ENCODE results near the gene HTR3D. TPM values are rescaled to one million over a fixed set of nuclear protein-coding genes. Genes with fewer than 3 reads are reported as not detected.

HTR3D gene
- total RNA-seq, 1 experiment from 2014 or later = not detected

DNA sequence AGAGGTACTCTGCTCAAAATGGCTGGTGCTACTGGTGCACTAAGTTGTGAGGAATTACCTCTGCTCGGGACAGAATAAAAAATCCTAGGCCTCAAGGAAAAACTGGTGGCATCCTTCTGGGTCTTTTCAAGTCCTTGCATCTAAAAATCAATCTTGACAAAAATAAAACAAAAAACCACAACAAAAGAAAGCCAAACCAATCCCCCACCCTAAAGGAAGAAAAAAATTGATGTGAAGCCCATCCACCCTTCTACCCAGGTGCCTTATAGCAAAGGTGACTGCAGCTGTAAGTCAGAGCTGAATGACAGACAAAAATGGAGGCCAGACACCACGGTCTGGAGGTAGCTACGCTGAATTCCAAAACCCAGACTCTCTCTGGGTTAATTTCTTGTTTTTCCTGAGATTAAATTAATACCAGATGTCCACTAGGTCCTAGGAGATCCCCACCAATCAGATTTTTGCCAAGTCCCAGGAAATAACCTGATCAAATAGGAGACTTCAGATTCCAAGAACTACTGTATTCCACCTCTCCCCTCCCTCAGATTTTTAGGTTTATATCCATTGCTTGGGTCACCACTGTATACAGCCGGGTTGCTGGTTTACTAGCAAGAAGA, 47.3 kb upstream of the HTR3D start:
- H3K4me2 ChIP-seq (ENCODE audit: low read length) = no peak overlapping the region
- no peak for ATAC-seq
- TF ChIP-seq JUND (IDR thresholded peaks at IDR 0.05) (no peak), POLR2AphosphoS5 (IDR thresholded peaks at IDR 0.05; ENCODE audit: low read depth, low read length) (no peak), SIN3A (IDR thresholded peaks at IDR 0.05; ENCODE audit: low read depth) (no peak), ZNF274 (IDR thresholded peaks at IDR 0.05; ENCODE audit: low read depth, low read length) (no peak), CBX3 (IDR thresholded peaks at IDR 0.05; ENCODE audit: low read depth) (no peak)
- TF ChIP-seq, protein P1, sequence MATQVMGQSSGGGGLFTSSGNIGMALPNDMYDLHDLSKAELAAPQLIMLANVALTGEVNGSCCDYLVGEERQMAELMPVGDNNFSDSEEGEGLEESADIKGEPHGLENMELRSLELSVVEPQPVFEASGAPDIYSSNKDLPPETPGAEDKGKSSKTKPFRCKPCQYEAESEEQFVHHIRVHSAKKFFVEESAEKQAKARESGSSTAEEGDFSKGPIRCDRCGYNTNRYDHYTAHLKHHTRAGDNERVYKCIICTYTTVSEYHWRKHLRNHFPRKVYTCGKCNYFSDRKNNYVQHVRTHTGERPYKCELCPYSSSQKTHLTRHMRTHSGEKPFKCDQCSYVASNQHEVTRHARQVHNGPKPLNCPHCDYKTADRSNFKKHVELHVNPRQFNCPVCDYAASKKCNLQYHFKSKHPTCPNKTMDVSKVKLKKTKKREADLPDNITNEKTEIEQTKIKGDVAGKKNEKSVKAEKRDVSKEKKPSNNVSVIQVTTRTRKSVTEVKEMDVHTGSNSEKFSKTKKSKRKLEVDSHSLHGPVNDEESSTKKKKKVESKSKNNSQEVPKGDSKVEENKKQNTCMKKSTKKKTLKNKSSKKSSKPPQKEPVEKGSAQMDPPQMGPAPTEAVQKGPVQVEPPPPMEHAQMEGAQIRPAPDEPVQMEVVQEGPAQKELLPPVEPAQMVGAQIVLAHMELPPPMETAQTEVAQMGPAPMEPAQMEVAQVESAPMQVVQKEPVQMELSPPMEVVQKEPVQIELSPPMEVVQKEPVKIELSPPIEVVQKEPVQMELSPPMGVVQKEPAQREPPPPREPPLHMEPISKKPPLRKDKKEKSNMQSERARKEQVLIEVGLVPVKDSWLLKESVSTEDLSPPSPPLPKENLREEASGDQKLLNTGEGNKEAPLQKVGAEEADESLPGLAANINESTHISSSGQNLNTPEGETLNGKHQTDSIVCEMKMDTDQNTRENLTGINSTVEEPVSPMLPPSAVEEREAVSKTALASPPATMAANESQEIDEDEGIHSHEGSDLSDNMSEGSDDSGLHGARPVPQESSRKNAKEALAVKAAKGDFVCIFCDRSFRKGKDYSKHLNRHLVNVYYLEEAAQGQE (IDR thresholded peaks at IDR 0.05; ENCODE audit: low read depth) = no peak
- TF ChIP-seq, protein P2, sequence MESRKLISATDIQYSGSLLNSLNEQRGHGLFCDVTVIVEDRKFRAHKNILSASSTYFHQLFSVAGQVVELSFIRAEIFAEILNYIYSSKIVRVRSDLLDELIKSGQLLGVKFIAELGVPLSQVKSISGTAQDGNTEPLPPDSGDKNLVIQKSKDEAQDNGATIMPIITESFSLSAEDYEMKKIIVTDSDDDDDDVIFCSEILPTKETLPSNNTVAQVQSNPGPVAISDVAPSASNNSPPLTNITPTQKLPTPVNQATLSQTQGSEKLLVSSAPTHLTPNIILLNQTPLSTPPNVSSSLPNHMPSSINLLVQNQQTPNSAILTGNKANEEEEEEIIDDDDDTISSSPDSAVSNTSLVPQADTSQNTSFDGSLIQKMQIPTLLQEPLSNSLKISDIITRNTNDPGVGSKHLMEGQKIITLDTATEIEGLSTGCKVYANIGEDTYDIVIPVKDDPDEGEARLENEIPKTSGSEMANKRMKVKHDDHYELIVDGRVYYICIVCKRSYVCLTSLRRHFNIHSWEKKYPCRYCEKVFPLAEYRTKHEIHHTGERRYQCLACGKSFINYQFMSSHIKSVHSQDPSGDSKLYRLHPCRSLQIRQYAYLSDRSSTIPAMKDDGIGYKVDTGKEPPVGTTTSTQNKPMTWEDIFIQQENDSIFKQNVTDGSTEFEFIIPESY (IDR thresholded peaks at IDR 0.05; ENCODE audit: extremely low read depth, insufficient replicate concordance, low read length) = no peak
- H4K20me1 ChIP-seq (ENCODE audit: insufficient read depth) = no peaks in the 10 kb centered on the region
- H3K4me3 ChIP-seq (replicated peaks in 1 of 2; ENCODE audit: low read depth in 1 of 2, low read length in 2 of 2) = no peak overlapping the region
- H3K9ac ChIP-seq (ENCODE audit: low read length) = no peak overlapping the region
- CTCF ChIA-PET = no interaction called here
- POLR2A ChIA-PET = no interaction called here
- H3K27ac ChIP-seq (ENCODE audit: low read depth, low read length) = no peak overlapping the region
- no peaks in the 10 kb centered on the region for H3K9me2 ChIP-seq (ENCODE audit: insufficient read depth)
- H2AFZ ChIP-seq (ENCODE audit: low read depth, low read length, poor library complexity, severe bottlenecking) = no peak overlapping the region
- no peaks in the 10 kb centered on the region for H3K79me2 ChIP-seq (ENCODE audit: insufficient read depth, low read length)
- BruUV-seq (replicated peaks) = no TSS peak
- no peaks in the 10 kb centered on the region for H3K4me1 ChIP-seq (ENCODE audit: control insufficient read depth in 1 of 2, insufficient read depth in 2 of 2, low read length in 2 of 2)
- RAD21 ChIA-PET (ENCODE audit: low non-redundant PET in 1 of 2, low total read pairs in 2 of 2, uncharacterized antibody in 2 of 2, unreplicated experiment in 2 of 2) = no interaction called here
- no peaks in the 10 kb centered on the region for H3K27me3 ChIP-seq (ENCODE audit: insufficient read depth, low read length)
- DNase-seq (ENCODE audit: low read depth, low spot score) = no peak
- H3K9me3 ChIP-seq (ENCODE audit: control insufficient read depth in 1 of 2, insufficient read depth in 1 of 2, low read depth in 1 of 2, low read length in 2 of 2) = no peaks in the 10 kb centered on the region
- intact Hi-C loops (cut with micrococcal nuclease) = no loop called here
- peaks cover 4 to 7% of the 10 kb centered on the region in 2 experiments; a peak in 2 of 4 replicates for H3K36me3 ChIP-seq (ENCODE audit: control insufficient read depth in 1 of 2, insufficient read depth in 2 of 2, low read length in 2 of 2)

Data from HCT116 (cell line).